Brain pericyte (primary cell): Measurements from ENCODE around the gene NLRC5.
"Not testable (repeated sequence)": the region's sequence is repeated elsewhere in the genome, so short reads cannot be mapped to it uniquely, and the experiment has no call there.

ENCODE experiments used
- DNase-seq: peaks from one replicate; pipeline ENCODE4 v3.0.0-alpha.2; 2012; ENCODE audit warnings: low read depth, low spot score

NLRC5 gene

DNA sequence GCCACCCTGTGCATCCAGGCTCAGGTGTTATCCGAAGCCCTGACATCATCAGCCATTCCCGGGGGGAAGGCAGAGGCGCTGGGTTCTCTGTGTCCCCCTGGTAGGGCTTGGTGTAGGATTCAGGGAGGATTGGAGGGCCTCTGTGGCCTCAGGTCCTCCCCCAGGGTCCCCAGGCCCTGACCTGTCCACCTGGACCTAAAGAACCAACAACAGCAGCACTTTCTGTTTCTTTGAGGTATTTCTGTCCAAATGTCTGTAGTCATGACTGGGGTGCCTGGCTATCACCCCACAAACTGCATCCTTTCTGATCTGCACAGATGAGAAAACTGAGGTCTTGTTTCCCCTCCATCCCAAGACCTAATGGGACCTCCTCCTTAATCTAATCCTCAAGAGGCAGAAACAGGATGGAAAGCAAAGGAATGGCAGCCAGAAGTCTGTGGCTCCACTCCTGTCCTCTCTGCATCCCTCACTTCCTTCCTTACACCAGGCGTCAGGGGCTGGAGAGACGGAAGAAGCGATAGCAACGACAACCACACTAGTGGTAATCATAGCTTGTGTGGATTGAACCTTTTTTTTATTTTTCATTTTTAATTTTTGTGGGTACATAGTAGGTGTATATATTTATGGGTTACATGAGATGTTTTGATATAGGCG, 11.8 kb downstream of the NLRC5 start:
- DNase-seq: no peak

DNA sequence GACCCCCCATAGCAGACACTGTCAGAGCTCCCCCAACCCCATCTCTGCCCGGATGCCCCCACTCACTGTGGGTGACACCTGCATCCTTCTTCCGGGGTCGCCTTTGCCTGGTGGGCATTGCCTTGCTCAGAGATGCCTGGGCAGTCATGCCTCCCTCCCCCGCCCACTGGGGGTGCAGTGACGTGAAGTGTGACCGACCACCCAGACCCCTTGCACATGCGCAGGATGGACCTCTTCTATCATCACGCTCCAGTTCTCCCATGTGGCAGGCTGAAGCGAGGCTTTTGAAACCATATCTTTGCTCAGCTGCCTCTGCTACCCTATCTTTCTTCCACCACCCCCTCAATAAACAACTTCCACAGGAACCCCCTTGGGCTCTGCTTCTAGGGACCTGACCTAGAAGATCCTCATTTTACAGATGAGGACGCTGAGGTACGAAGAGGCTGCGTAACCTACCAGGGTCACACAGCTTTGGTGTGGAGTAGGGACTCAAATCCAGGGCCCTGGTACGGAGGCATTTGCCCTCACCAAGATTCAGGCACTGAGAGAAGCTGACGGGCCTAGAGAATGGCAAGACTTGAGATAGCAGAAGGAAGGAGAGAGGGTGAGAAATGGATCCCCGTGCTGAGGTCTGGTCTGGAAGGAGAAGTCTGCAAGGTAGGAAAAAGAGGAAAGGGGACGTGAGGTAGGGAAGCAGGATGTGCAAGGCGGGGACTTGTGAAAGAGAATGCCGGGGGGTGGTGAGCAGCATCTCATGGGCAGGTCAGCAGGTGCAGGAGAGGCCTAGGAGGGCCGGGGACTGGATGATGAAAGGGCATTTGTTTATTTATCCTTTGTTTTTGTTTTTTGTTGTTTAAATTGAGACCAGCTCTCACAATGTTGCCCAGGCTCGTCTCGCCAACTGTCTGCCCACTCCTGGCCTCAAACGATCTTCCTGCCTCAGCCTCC, 14.4 kb downstream of the NLRC5 start:
- no peak for DNase-seq

DNA sequence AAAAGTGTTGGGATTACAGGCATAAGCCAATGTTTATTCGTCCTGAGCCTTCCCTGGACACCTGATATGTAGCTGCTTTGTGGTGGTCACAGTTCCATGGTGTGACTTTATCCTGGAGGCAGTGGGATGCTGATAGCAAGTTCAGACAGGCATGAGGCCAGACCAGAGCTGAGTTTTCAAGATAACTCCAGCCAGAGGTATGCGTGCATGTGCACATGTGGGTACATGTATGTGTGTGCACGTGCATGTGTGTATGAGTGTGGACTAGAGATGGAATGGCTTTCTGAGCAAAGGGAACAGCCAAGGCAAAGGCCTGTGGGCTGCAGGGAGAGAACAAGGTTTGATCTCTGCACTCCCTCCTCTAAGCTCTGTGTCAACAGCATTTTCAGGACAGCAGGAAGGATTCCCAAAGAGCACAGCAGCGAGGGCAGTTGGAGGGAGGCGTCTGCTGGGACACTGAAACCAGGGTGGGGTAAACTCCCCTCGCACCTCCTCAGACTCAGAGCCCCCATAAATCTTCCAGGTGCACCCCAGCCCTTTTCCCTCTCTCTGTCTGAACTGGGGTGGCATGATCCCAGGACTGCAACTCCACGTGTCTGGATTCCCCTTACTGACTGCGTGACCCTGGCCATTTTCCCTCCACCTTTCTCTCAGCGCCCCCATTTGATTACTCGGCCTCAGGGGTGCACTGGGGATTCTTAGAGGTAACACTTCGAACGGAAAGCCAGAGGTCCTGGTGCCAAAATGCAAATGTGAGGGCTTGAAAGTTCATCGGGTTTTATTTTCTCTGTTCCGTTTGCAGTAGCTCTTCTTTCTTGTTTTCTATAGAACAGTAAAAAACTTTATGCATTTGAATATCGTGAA, 15.3 kb downstream of the NLRC5 start:
- no peak for DNase-seq

DNA sequence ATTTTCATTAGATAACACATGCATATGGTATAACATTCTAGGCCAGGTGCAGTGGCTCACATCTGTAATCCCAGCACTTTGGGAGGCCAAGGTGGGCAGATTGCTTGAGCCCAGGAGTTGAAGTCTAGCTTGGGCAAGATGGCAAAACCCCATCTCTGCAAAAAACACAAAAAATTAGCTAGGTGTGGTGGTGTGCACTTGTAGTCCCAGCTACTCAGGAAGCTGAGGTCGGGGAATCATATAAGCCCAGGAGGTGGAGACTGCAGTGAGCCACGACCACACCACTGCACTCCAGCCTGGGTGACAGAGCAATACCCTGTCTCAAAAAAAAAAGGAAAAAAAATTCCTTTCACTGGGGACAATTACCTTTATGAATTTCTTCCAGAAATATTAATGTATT, 16.2 kb downstream of the NLRC5 start:
- DNase-seq: not testable (repeated sequence)

DNA sequence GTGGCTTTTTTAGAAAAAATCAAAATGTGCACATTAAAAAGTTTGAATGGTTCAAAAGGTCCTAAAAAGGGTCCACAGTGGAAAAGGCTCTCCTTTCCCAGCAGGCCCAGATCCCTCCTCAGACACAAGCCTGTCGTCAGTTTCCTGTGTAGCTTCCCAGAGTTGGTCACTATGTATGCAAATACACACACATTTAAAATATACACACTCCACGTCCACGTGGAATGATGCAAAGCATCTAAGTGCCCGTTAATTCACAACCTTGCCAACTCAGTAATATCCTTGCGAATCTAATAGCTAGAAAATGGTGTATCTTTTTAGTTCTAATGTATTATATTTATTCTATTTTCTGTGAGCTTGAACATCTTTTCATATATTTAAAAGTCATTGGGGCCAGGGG, 17.7 kb downstream of the NLRC5 start:
- DNase-seq: no peak

DNA sequence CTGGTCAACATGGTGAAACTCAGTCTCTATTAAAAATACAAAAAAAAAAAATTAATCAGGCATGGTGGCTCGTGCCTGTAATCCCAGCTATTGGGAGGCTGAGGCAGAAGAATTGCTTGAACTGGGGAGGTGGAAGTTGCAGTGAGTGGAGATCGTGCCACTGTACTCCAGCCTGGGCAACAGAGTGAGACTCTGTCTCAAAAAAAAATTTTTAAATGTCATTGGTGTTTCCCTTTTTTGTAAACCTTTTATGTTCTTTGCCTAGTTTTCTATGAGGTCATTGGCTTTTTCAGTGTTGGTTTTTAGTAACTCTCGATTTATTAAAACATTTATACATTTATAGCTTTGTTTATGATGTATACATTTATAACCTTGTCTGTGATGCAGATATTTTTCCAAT, 18.2 kb downstream of the NLRC5 start:
- no peak for DNase-seq

DNA sequence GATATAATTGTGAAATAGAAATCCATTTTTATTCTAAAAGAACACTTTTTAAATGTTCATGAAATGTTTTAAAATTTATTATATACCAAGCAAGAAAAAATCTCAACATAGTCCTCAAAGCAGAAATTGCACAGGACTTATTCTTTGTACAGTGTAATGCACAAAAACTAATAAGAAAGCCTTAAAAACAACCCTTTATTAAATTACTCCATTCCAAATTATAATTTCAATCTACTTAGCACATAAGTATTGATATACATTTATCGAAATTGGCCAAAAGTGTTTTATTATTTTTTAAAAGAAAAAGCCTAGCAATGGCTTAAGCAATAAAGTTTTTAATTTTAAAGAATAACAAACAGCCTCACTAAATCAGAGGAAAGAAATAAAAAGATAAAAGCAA, 19.1 kb downstream of the NLRC5 start:
- DNase-seq: no peak

DNA sequence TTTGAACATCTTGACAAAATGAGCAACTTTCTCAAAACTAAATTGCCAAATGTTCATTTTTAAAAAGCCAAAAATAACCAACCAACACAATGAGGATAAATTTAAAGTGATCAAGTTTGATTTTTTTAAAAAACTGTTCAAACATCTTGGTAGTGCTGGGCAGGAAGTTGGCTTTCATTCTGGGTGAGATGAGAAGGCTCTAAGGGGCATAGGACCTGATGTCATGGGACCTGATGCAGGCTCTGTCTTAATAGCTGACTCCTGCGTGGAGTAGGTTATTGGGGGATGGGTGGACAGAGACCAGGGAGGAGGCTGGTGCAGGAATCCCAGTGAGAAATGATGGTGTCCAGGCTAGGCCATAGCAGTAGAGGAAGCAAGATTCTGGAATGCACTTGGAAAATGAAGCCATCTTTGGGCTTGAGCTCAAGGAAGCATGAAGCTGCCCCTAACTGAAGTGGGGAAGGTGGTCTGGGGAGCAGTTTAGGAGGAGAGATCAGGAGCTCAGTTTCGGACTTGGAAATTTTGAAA, 20.4 kb downstream of the NLRC5 start:
- no peak for DNase-seq

DNA sequence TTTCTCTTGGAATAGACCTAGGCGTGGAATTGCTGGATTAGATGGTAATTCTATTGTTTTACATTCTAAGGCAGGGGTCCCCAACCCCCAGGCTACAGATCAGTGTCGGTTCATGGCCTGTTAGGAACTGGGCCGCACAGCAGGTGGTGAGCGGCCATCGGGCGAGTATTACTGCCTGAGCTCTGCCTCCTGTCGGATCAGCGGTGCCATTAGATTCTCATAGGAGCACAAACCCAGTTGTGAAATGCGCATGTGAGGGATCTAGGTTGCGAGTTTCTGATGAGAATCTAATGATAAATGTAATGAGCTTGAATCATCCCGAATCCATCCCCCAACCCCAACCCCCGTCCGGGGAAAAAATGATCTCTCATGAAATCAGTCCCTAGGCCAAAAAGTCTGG, 23.0 kb downstream of the NLRC5 start:
- no peak for DNase-seq

DNA sequence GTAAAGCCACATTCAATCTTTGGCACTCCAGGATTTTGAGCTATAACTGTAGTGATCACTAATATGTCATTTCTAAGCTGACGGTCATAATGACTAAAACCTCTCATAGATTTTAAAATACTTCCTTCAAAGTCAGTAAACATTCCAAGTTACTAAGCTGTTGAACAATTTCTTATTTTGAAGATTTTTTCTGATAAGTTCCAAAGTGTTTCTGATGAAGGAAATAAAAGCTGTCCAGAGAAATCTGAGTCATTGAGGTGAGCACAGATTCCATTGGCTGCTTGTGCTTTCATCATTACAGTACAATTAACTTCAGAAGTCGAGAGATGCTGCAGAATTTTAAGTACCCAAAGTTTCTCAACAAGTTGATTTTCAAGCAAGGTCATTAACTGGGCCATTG, 23.9 kb downstream of the NLRC5 start:
- DNase-seq: no peak

DNA sequence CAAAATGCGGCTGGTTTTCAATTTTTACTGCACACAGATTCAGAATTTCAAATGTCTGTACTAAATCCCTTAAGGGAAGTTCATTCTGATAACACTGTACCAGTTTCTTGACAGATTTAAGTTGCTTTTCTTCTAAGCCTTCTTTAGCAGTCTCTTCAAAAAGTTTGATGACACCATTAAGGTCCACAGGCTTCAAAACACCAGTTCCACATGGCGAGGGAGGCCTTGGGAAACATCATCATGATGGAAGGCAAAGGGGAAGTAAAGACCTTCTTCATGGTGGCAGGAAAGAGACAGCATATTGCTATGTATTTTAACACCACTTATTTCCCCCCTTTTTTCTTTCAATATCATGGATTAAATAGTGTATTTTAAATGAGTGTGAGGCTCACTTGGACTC, 24.5 kb downstream of the NLRC5 start:
- no peak for DNase-seq

DNA sequence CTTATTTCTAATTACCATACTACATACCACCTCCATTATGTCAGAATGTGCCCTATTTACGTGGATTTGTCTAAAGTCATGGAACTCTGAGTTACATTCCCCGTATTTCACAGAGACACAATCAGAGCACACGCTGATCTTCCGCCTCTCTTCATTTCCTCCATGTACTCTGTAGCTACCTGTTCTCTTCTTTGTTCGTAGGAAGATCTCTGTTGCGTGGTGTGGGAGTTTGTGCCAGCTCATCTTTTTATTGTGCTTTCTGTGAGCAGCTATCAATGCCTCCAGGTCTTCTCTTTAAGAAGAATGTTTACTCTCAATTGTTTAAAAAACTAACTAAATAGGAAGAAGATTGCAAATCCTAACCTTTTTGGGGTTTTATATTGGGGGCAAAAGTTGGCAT, 26.9 kb downstream of the NLRC5 start:
- DNase-seq: no peak

DNA sequence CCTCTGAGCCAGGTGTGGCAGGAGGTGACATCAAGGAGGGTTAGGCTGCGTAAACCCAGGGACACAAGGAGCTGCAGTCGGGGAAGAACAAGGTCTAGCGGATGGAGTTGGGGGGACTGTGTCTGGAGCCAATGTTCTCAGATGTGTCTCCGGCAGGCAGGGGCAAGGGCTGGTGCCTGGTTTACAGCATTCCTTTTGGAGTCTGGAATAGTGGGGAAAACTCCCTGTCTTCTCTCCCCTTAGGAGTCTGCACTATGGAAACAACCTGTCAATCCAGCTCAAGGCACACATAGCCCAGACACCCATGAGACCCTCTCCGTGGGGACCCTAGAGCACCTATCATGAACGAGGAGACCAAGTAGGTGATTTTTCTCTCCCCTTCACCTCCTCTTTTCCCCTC, 27.5 kb downstream of the NLRC5 start:
- DNase-seq: no peak

DNA sequence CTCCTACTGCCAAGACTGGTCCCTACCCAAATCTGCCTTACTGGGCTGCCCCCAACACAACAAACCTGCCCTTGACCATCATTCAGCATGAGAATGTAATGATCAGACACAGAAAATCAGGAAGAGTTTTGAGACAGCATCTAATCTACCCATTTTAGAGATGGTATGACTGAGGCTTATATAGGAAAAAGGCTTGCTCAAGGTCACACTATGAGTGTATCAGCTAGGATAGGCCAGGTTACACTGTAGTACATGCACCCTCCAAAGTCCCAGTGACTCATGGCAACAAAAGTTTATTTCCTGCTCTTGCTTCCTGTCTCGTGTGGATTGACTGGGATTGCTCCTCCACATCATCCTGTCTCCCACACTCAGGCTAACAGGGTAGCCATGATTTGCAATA, 27.9 kb downstream of the NLRC5 start:
- DNase-seq: no peak

DNA sequence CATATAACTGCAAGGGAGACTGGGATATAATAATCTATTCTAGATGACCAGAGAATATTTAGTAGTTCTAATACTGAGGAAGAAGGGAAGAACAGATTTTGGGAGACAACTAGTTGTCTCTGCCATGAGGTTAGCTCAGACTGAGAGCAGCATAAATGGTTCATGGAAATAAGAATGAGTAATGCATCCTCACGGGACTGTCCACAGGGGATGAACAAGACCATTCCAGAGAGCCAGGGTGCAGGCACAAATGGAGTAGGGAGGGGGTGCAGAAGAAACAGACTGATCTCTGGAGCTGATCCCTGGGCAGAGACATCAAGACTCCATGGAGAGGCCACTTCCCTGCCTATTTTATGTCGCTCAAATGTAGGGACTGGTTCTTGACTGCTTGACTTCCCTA, 30.4 kb downstream of the NLRC5 start:
- DNase-seq: no peak

DNA sequence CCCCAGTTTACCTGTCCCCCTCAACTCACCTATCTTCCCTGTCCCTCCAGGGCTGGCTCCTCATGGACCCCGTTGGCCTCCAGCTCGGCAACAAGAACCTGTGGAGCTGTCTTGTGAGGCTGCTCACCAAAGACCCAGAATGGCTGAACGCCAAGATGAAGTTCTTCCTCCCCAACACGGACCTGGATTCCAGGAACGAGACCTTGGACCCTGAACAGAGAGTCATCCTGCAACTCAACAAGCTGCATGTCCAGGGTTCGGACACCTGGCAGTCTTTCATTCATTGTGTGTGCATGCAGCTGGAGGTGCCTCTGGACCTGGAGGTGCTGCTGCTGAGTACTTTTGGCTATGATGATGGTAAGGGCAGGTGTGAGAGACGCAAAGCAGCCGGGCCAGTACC, 31.3 kb downstream of the NLRC5 start:
- DNase-seq: no peak

DNA sequence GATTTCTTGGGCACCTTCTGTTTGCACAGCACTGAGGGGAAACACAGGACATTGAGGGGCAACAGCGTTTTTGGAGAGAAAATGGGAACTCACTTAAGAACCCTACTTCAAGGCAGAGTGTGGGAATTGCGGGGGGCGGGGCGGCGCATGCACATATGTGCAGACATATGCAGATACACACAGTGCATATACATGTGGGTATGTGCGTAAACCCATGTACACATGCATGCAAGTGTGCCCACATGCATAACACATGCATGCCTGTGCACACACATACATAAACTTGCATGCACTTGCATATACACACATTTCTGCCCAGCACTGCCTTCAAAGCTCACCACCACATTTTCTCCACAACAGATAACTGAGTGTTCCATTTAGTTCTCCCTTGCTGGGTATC, 32.4 kb downstream of the NLRC5 start:
- DNase-seq: no peak

DNA sequence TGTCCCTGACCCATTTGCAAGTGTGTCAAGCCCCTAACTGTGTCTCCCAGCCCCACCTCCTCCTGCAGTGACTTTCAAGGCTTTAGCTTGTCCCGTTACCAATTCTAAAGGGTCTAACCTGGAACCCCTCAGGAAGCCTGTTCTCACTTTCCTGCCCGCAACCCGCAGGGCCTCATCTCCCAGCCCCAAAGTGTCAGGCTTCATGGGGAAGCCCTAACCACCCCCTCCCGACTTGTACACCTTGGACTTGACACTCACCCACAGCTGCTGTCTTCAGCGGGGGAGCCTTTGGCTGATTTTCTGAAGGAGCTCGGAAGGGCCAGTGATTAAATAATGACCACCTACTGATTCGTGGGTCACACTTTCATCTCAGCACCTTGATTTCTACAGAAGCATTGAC, 33.1 kb downstream of the NLRC5 start:
- no peak for DNase-seq

DNA sequence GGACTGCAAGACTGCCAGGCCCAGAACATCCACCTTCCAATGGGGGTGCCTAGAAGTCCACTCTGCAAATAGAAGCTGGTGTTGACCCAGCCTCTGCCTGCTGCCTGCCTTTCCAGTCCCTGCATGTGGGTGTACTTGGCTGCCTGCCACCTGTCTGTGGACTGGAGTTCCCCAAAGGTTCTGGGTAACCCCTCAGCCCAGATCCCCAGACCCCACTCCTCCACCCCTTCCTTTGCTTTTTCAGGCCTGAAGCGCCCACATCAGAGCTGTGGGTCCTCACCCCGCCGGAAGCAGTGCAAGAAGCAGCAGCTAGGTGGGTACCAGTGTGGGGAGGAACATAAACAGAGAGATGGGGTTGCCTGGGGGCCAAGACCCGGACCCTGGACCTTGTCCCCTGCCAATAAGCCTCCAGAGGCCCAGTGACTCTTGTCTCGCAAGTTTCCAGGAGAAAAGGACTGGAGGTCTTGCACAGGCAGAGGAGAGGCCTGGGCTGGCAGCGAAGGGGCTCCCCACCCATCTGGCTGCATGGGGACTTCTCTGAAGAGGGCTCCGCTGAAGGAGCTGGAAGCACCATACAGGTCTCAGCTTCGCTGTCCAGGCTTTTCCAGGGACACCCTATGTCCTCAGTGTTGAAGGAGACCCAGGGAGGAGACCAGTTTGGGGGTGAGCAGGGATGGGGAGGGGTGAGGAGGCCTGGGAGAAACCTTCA, 34.3 kb downstream of the NLRC5 start:
- DNase-seq: no peak

DNA sequence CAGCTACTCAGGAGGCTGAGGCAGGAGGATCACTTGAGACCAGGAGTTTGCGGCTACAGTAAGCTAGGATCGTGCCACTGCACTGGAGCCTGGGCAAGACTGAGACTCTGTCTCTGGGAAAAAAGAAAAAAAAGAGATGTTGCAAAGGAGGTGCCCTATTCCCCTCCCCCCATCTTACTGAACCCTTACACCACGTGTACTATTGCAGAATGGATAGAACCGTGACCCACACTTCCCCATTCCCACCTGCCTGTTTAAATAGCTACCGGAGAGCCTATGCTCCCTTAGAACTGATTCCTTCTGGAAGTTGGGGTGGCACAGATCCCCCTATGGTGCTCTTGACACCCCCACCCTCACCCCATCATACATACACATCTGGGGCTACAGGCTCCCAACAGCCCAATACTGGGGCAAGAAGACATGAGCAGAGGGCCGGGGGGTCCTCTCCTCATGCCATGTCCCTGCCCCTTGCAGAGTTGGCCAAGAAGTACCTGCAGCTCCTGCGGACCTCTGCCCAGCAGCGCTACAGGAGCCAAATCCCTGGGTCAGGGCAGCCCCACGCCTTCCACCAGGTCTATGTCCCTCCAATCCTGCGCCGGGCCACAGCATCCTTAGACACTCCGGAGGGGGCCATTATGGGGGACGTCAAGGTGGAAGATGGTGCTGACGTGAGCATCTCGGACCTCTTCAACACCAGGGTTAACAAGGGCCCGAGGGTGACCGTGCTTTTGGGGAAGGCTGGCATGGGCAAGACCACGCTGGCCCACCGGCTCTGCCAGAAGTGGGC, 35.7 kb downstream of the NLRC5 start:
- DNase-seq: no peak
